Embryonic facial prominence (tissue), 1 donor: ENCODE data around the gene DPF1.

ENCODE experiments used
- DNase-seq: peaks from one replicate; pipeline ENCODE4 v3.0.0-alpha.2; 2016; ENCODE audit errors: extremely low spot score

DPF1 gene

DNA sequence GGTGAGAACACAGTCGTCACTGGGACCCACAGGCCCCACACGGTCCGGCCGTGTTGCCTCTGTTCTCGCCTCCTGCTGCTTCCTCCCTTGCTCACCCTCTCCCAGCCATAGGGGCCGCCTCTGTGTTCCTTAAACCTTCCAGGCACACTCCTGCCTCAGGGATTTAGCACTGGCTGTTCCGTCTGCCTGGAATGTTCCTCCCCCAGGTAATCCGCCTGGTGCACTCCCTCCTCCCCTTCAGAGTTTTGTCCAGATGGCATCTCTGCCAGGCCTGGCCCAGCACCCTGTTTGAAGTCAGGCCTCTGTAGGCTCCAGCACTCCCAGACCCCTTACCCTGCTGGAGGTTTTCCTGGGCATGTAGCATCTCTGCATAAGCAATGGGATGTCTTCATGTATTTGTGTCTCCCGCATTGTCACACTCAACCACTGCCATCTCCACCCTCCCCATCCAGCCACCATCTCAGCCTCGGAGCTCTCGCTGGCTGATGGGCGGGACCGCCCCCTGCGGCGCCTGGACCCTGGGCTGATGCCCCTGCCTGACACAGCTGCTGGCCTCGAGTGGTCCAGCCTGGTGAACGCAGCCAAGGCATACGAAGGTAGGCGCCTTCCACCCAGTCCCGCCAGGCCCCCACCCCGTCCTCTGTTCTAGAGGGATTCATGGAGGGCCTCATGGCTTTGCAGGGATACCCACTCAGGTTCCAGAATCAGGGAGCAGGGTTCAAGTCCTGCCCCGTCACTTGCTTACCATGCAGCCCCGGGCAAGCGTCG is 25.9 kb downstream of the DPF1 start:
- DNase-seq: no peak

GRCh38 chr19:38196948-38197656 is 26.9 kb downstream of the DPF1 start:
- DNase-seq: no peak

DNA sequence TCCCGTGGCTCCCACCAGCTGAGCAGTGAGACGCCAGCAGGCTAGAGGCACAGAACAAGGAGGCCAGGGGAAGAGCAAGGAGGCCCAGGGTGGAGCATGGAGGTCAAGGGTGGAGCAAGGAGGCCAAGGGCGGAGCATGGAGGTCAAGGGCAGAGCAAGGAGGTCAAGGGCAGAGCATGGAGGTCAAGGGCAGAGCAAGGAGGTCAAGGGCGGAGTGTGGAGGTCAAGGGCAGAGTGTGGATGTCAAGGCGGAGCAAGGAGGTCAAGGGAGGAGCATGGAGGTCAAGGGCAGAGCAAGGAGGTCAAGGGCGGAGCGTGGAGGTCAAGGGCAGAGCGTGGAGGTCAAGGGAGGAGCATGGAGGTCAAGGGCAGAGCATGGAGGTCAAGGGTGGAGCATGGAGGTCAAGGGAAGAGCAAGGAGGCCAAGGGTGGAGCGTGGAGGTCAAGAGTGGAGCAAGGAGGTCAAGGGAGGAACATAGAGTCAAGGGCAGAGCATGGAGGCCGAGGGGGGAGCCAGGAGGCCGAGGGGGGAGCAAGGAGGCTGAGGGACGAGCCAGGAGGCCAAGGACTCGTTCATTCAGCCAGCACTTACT is 27.7 kb downstream of the DPF1 start:
- no peak for DNase-seq

DNA sequence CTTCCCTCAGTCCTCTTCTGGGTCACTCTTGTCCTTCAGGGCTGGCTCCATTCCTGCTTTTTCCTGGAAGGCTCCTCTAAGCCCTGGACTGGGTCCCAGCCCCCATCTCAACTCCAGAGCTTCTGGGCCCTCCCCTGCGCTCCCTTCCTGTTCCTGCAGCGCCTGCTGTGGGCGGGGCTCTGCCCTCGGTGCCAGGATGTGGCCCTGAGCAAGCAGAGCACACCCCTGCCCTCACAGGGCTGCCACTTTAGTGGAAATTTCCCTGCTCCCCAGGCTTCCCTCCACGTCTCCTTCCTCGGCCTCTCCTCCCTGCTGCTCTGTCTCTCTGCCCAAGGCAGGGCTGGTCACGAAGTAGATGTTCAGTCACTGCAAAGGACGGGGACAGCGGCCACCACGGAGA is 28.8 kb downstream of the DPF1 start:
- no peak for DNase-seq

GRCh38 chr19:38194061-38194701 is 29.8 kb downstream of the DPF1 start:
- DNase-seq: no peak

GRCh38 chr19:38193445-38193844 is 30.6 kb downstream of the DPF1 start:
- no peak for DNase-seq

GRCh38 chr19:38191747-38192146 is 32.3 kb downstream of the DPF1 start:
- DNase-seq: no peak

GRCh38 chr19:38190793-38191192 is 33.2 kb downstream of the DPF1 start:
- no peak for DNase-seq

- DNase-seq: no peak
Observed at GRCh38 chr19:38190061-38190460, 34.0 kb downstream of the DPF1 start.

GRCh38 chr19:38185562-38185961 is 38.5 kb downstream of the DPF1 start:
- DNase-seq: no peak

- DNase-seq: no peak
Observed at GRCh38 chr19:38184815-38185214, 39.2 kb downstream of the DPF1 start.

DNA sequence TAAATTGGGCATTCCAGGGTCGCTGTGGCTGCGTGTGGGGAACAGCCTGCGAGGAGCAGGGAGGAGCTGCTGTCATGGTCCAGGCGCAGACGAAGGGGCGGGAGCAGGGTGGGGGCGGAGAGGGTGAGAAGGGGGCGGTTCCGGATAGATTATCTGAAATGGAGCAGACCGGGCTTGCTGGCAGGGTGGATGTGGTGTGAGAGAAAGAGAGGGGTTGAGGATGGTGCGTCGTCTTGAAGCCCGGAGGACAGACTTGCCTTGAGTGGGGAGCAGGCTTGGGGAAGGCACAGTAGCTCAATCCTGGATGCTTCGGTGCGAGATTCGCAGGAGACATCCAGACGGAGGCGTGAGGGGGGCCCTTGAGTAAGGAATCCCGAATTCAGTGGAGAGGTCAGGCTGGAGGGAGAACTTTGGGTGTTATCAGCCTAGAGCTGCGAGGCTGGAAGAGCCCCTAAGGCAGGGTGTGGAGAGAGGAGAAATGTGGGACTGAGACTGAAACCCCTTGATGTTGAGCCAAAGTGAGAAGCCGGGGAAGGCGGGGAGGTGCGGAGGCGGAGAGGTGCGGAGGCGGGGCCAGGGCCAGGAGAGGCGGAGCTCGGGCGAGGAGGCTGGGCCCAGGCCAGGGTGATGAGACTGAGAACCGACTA is 40.6 kb downstream of the DPF1 start:
- DNase-seq: no peak

DNA sequence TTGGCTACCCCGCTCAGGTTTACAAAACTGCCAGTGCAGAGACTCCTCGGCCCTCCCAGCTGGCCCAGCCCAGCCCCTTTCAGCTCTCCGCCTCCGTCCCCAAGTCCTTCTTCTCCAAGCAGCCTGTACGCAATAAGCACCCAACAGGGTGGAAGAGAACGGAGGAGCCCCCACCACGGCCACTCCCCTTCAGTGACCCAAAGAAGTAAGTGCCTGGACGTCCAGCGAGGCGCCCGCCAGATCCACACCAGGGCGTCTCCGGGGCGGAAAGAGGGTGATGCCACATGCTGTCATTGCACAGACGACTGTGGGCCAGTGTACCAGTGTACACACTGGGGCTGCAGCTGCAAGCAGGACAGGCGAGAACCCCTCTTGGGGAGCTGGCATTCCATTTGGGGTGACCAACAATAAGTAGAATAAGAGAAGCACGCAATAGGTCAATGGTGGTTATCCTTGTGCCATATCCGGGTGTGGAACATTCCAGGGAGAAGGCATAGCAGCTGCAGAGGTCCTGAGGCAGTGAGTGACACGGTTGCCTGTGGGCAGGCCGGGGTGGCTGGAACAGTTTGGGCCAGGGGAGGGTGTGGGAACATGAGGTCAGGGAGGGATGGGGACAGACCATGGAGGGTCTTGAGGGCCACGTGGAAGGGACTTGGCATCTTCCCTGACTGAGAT is 41.3 kb downstream of the DPF1 start:
- DNase-seq: no peak

GRCh38 chr19:38180071-38180470 is 44.0 kb downstream of the DPF1 start:
- DNase-seq: no peak

DNA sequence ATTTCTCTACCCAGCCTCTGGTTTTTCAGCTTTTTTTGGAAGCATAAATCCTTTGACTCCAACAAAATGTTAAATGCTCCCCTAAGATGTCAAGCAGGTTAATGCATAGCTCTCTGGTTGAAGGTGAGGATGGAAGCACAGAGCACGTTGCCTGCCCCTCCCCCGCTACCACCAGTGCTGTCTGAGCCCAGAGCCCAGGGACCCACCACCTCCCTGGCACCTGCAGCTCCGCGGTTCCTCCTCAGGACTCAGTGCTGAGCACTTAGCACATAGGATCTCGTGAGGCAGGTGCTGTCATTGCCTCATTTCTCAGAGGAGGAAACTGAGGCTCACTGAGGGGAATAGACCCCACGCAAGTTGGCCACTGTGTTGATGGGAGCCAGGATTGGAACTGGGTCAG is 48.6 kb downstream of the DPF1 start:
- no peak for DNase-seq

DNA sequence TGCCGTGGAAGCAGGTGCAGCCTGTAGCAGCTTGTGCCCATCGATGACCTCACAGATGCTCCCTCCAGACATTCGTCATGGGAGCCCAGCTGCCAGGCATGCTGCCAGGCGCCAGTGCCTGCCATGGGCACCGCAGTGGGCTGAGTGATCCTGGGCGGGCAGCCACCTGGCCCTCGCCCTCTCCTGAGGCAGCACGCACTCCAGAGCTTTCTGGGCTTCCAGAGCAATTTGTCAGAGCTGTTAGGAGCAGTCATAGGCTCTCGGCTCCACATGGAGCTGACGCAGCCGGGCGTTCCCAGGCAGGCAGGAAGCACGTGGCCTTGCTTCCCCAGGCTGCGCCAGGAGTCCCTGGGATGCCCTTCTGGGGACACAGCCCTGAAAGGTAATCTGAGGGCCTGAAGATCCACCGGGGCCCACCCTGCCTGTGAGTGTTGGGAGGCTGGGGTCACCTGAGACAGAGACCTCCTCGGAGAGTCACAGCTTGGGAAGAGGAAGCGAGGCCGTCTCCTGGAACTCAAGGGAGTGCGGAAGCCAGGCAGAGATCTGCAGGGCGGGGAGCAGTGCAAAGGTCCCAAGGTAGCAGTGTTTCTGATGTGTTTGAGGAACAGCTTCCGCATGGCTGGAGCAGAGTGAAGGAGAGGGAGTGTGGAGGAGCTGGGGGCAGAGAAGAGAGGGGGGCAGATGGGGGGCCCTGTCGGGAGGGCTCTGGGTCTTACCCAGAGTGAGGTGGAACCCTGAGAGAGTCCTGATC is 50.6 kb downstream of the DPF1 start:
- DNase-seq: no peak

DNA sequence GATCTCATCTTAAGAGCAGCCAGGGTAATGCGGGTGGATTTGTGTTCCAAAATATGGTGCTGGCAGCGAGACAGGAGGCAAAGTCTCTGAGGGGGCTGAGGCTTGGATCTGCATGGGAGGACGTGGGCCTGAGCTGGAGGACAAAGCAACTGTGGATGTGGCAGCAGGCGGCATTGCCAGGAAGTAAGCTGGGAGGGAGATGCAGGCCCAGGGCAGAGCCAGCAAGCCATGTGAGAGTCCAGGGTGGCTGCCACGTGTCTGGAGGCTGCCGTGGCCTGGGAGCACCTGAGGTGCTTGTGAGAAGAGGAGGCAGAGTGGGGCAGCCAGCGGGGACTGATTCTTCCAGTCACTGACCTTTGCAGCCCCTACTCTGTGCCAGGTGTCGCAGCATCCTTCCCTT is 52.0 kb downstream of the DPF1 start:
- DNase-seq: no peak

- no peak for DNase-seq
Observed at GRCh38 chr19:38170334-38170733, 53.7 kb downstream of the DPF1 start.

- no peak for DNase-seq
Observed at GRCh38 chr19:38168637-38169036, 55.4 kb downstream of the DPF1 start.

GRCh38 chr19:38165335-38165734 is 58.7 kb downstream of the DPF1 start:
- no peak for DNase-seq

- no peak for DNase-seq
Observed at GRCh38 chr19:38164526-38164925, 59.5 kb downstream of the DPF1 start.
